ENCODE data around the gene CISD1.
"Not testable (repeated sequence)": the region's sequence is repeated elsewhere in the genome, so short reads cannot be mapped to it uniquely, and the experiment has no call there.

The CISD1 gene

DNA sequence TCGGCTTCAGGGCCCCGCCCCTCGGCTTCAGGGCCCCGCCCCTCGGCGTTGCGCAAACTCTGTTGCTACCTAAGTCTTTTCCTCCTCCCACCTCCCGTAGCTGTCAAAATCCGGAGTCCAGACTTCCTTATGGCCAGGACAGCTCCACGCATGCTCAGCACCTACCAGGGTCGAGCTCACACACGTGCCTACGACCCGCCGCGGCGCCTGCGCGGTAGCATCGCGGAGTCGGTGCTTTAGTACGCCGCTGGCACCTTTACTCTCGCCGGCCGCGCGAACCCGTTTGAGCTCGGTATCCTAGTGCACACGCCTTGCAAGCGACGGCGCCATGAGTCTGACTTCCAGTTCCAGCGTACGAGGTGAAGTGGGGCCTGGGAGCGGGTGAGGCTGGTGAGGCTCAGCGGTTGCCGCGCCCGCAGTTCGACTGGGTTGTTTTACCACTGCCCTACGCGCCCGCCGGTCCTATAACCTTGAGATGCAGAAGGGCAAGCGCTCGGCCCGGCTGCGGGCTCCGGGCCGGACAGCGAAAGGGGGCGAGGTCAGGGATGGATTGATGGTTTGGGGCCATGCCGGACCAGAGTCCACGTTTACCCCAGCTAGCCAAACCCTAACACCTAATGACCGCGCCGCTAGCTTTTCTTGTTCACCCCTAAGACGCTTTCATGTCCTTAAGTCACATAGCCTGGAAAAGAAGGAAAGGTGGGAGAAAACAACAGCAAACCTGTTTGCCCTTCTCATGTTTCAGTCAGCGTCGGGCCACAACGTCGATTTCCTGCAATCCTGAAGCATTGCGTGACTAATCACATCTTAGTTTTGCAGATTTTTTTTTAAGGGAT lies at the start of gene CISD1:
Gene CISD1 (plus strand): TSS at position 217 of the 836 bp plus-strand sequence. CDS start 112 bp downstream, at position 329.
- peak; percentile 56 to 80 (median 78) for DNase-seq (ENCODE audit: low read depth in 2 of 3, low spot score in 2 of 3)

DNA sequence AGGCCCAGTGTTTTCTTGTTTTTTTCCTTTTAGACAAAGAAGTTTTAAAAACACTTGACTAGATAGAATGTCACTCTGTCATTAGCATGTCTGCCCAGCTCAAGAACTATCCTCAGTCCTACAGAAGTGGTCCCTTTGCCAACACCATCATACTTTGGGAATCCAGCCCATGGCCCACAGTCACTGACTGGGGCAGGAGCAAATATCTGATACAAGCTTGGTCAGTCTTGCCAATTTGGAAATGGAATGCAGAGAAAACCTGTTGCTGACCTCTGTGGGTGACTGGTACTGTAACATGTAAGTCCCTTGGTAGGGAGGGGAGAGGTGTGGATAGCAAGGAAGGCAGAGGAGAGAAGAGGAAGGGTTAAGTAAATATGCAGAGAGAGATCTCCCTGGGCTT lies 49.1 kb upstream of the CISD1 start:
- no peak for DNase-seq (ENCODE audit: low read depth in 2 of 3, low spot score in 2 of 3)

DNA sequence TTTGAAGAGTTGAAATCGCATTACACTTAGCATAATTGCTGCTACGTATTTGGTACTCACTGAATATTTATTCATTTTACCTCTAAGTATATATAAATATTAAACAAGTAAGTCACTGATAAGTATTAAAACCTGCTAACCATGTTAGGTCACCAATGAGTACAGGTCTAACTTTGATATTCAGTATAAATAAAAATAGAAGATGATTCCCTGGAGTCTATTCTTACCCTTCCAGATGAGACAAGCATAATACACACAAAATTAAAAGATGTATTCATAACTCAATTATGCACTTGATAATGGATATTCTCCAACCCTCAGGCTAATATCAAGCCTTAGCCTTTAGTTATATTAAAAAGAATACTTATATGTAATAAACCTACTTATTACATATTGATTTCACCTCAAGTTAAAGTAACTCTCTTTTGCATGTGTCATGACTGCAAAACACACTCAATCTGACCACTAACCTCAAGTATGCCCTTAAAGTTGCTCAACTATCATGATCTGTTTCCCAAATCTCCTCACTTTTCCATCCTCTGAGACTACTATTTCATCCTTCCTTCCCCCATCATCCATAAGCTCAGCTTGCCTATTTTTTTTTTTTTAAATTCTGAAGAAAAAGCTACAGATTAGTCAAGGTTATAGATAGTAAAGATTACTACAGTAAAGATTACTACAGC lies 48.1 kb upstream of the CISD1 start:
- no peak for DNase-seq (ENCODE audit: low read depth in 2 of 3, low spot score in 2 of 3)

GRCh38 chr10:58225654-58226053 lies 43.3 kb upstream of the CISD1 start:
- no peak for DNase-seq (ENCODE audit: low read depth in 2 of 3, low spot score in 2 of 3)

GRCh38 chr10:58229856-58230255 lies 39.1 kb upstream of the CISD1 start:
- DNase-seq (ENCODE audit: low read depth in 2 of 3, low spot score in 2 of 3), result not testable (repeated sequence)

GRCh38 chr10:58237014-58237834 lies 31.7 kb upstream of the CISD1 start:
- no peak for DNase-seq (ENCODE audit: low read depth in 2 of 3, low spot score in 2 of 3)

DNA sequence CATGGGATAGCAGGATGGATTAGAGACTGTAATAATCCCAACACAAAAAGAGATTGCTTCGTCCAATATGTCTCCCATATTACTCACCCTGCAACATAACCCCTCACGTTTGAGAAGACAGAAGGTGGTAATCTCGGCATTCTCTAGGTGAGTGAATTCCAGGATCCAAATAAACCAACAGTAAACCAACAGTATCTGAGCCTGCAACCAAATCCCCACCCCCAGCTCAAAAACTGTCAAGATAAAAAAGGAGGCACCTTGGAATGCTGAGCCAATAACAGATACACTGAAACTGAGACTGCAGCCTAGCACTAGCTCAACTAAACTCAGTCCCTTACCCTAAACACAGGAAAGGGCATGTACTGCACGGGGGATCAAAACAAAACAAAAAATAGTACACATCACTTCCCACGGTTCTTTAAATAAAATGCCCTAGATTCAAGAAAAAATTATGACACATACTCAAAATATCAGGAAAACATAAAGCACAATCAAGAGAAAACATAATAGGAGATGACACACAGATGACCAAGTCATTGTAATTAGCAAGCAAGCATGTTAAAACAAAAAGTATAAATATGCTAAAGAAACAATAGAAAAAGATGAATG lies 29.3 kb upstream of the CISD1 start:
- DNase-seq (ENCODE audit: low read depth in 2 of 3, low spot score in 2 of 3), result no peak

- DNase-seq (ENCODE audit: low read depth in 2 of 3, low spot score in 2 of 3), result no peak
Observed at GRCh38 chr10:58240531-58240930, 28.4 kb upstream of the CISD1 start.

GRCh38 chr10:58241346-58241745 lies 27.6 kb upstream of the CISD1 start:
- DNase-seq (ENCODE audit: low read depth in 2 of 3, low spot score in 2 of 3), result no peak

DNA sequence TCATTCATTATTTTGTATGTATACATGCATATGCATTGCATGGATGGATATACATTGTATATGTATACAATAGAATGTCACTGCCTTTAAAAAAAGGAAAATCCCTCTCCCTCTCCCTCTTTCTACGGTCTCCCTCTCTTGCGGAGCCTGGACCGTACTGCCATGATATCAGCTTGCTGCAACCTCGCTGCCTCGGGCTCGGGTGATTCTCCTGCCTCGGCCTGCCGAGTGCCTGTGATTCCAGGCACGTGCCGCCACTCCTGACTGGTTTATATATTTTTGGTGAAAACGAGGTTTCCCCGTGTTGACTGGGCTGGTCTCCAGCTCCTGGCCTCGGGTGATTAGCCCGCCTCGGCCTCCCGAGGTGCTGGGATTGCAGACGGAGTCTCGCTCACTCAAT lies 25.7 kb upstream of the CISD1 start:
- no peak for DNase-seq (ENCODE audit: low read depth in 2 of 3, low spot score in 2 of 3)

DNA sequence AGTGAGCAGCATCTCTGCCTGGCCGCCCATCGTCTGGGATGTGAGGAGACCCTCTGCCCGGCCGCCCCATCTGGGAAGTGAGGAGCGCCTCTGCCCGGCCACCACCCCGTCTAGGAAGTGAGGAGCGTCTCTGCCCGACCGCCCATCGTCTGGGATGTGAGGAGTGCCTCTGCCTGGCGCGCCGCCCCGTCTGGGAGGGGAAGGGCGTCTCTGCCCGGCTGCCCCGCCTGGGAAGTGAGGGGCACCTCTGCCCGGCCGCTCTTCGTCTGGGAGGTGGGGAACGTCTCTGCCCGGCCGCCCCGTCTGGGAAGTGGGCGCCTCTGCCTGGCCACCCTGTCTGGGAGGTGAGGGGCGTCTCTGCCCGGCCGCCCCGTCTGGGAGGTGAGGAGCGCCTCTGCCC lies 25.2 kb upstream of the CISD1 start:
- not testable (repeated sequence) for DNase-seq (ENCODE audit: low read depth in 2 of 3, low spot score in 2 of 3)

DNA sequence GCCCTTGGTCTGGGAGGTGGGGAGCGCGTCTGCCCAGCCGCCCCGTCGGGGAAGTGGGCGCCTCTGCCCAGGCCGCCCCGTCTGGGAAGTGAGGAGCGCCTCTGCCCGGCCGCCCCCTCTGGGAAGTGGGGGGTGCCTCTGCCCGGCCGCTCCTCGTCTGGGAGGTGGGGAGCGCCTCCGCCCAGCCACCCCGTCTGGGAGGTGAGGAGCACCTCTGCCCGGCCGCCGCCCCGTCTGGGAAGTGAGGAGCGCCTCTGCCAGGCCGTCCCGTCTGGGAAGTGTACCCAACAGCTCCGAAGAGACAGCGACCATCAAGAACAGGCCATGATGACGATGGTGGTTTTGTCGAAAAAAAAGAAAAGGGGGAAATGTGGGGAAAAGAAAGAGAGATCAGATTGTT lies 24.7 kb upstream of the CISD1 start:
- DNase-seq (ENCODE audit: low read depth in 2 of 3, low spot score in 2 of 3), result not testable (repeated sequence)

DNA sequence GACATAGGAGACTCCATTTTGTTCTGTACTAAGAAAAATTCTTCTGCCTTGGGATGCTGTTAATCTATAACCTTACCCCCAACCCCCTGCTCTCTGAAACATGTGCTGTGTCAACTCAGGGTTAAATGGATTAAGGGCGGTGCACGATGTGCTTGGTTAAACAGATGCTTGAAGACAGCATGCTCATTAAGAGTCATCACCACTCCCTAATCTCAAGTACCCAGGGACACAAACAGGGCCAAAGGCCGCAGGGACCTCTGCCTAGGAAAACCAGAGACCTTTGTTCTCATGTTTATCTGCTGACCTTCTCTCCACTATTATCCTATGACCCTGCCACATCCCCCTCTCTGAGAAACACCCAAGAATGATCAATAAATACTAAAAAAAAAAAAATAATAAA lies 24.3 kb upstream of the CISD1 start:
- DNase-seq (ENCODE audit: low read depth in 2 of 3, low spot score in 2 of 3), result not testable (repeated sequence)

DNA sequence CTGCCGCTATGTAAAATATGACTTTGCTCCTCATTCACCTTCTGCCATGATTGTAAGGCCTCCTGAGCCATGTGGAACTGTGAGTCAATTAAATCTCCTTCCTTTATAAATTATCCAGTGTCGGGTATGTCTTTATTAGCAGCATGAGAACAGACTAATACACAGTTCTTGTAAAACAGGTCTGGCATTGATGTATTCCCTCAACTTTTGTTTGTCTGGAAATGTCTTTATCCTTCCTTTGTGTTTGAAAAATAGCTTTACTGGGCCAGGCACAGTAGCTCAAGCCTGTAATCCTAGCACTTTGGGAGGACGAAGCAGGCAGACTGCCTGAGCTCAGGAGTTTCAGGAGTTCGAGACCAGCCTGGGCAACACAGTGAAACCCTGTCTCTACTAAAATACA lies 15.8 kb upstream of the CISD1 start:
- DNase-seq (ENCODE audit: low read depth in 2 of 3, low spot score in 2 of 3), result no peak

DNA sequence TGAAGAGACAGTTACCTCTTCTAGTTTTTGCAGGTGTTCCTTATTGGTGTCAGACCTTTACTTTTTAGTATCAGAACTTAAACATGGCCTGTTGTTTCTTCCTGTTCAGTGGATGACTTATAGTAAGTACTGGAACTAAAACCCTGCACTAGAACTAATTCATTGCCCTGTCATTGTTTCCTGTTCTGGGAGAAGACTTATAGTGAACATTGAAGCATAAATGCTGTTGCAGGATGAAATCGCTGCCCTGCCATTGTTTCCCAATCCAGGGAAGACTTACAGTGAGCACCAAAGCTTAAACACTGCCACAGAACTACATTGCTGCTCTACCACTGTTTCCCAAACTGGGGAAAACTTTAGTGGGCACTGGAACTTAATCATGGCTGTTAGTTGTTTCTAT lies 14.3 kb upstream of the CISD1 start:
- DNase-seq (ENCODE audit: low read depth in 2 of 3, low spot score in 2 of 3), result no peak

DNA sequence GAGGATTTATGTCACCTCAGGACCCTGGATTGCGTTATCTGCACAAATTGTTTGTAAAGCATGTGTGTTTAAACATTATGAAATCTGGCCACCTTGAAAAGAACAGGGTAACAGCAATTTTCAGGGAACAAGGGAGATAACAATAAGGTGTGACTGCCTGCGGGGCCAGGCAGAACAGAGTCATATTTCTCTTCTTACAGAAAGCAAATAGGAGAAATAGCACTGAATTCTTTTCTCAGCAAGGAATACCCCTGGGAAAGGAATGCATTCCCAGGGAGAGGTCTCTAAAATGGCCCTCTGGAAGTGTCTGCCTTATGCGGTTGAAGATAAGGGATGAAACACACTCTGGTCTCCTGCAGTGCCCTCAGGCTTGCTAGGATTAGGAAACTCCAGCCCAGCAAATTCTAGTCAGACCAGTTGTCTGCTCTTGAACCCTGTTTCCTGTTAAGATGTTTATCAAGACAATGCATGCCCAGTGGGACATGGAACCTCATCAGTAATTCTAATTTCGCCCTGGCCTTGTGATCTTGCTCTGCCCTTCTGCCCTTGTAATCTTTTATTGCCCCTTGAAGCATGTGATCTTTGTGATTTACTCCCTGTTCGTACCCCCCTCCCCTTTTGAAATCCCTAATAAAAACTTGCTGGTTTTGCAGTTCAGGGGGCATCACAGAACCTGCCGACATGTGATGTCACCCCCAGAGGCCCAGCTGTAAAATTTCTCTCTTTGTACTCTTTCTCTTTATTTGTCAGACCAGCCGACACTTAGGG lies 12.8 kb upstream of the CISD1 start:
- DNase-seq (ENCODE audit: low read depth in 2 of 3, low spot score in 2 of 3), result not testable (repeated sequence)

- no peak for DNase-seq (ENCODE audit: low read depth in 2 of 3, low spot score in 2 of 3)
Observed at GRCh38 chr10:58258977-58259692, 9.8 kb upstream of the CISD1 start.

GRCh38 chr10:58260334-58260733 lies 8.6 kb upstream of the CISD1 start:
- DNase-seq (ENCODE audit: low read depth in 2 of 3, low spot score in 2 of 3), result no peak

GRCh38 chr10:58262766-58263165 lies 6.2 kb upstream of the CISD1 start:
- no peak for DNase-seq (ENCODE audit: low read depth in 2 of 3, low spot score in 2 of 3)

- no peak for DNase-seq (ENCODE audit: low read depth in 2 of 3, low spot score in 2 of 3)
Observed at GRCh38 chr10:58264780-58265179, 4.2 kb upstream of the CISD1 start.
